GM12878 (cell line): Measurements from ENCODE around the gene DENND2C.

Experiments
- CTCF ChIP-seq, 3 experiments: IDR thresholded peaks in 2 of 3; conservative IDR thresholded peaks in 1 of 3; 2 replicates each; pipeline ENCODE4 v1.5.1; 2011; ENCODE audit warnings: low read depth in 3 of 3, low read length in 3 of 3, mild to moderate bottlenecking in 3 of 3, control low read depth in 2 of 3, moderate library complexity in 2 of 3, inconsistent platforms in 1 of 3, mixed read lengths in 1 of 3; ENCODE audit not compliant: control insufficient read depth in 2 of 3, insufficient read depth in 1 of 3; ENCODE audit errors: extremely low read depth in 1 of 3
- EP300 ChIP-seq, 2 experiments: fragments of 150-350 bp in 1 of 2; IDR thresholded peaks; 2 replicates each; pipeline ENCODE4 v1.6.1; 2011 to 2012; ENCODE audit warnings: low read depth in 2 of 2, low read length in 2 of 2, borderline replicate concordance in 1 of 2, improper control_type of control experiment in 1 of 2, inconsistent platforms in 1 of 2; ENCODE audit not compliant: control insufficient read depth in 1 of 2
- EZH2 ChIP-seq: IDR thresholded peaks from 2 replicates; pipeline ENCODE4 v1.6.1; 2012; ENCODE audit warnings: low read depth, mild to moderate bottlenecking, control low read depth, inconsistent platforms, low read length, borderline replicate concordance; ENCODE audit not compliant: control insufficient read depth
- HDAC6 ChIP-seq: fragments of 200-600 bp; sonication (generic); IDR thresholded peaks from one replicate; pipeline ENCODE4 v1.8.0; 2017; ENCODE audit warnings: antibody characterized with exemption; ENCODE audit not compliant: unreplicated experiment
- POLR2A ChIP-seq: IDR thresholded peaks from 2 replicates; pipeline ENCODE4 v1.6.1; 2011; ENCODE audit warnings: low read depth, mild to moderate bottlenecking, low read length
- POLR2AphosphoS2 ChIP-seq: IDR thresholded peaks from 2 replicates; pipeline ENCODE4 v1.6.1; 2011; ENCODE audit warnings: low read depth, mild to moderate bottlenecking, low read length, improper control_type of control experiment, moderate library complexity
- SIN3A ChIP-seq: IDR thresholded peaks from 2 replicates; pipeline ENCODE4 v1.6.1; 2012; ENCODE audit warnings: low read depth, low read length, improper control_type of control experiment
- TF ChIP-seq, protein P1 (sequence below): fragments of 450-650 bp; IDR thresholded peaks from 2 replicates; pipeline ENCODE4 v1.6.1; 2017; ENCODE audit warnings: mild to moderate bottlenecking
- TF ChIP-seq, protein P2 (sequence below): IDR thresholded peaks from 2 replicates; pipeline ENCODE4 v1.6.1; 2012; ENCODE audit warnings: low read depth, low read length, improper control_type of control experiment

DNA sequence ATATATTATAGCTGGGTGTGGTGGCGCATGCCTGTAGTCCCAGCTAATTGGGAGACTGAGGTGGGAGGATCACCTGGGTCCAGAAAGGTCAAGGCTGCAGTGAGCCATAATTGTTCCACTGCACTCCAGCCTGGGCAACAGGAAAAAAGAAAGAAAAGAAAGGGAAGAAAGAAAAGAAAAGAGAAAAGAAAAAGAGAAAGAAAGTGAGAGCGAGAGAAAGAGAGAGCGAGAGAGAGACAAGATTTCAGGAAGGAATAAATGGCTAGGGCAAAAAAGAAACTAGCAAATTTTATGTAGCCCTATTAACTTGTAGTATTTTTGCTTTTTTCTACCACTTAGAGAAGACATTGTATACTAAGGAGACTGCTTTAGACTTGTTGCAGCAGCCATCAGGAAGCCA, 40.5 kb upstream of the DENND2C start:
- no peak for TF ChIP-seq POLR2A
- TF ChIP-seq POLR2AphosphoS2: no peak
- TF ChIP-seq EP300 (IDR thresholded peaks at IDR 0.05; ENCODE audit: borderline replicate concordance in 1 of 2, control insufficient read depth in 1 of 2, low read depth in 2 of 2, low read length in 2 of 2): no peak
- no peak for TF ChIP-seq CTCF (IDR thresholded peaks at IDR 0.05 in 2 of 3, conservative IDR thresholded peaks at IDR 0.05 in 1 of 3; ENCODE audit: control insufficient read depth in 2 of 3, extremely low read depth in 1 of 3, insufficient read depth in 1 of 3, low read depth in 3 of 3, low read length in 3 of 3)
- TF ChIP-seq, protein P1, sequence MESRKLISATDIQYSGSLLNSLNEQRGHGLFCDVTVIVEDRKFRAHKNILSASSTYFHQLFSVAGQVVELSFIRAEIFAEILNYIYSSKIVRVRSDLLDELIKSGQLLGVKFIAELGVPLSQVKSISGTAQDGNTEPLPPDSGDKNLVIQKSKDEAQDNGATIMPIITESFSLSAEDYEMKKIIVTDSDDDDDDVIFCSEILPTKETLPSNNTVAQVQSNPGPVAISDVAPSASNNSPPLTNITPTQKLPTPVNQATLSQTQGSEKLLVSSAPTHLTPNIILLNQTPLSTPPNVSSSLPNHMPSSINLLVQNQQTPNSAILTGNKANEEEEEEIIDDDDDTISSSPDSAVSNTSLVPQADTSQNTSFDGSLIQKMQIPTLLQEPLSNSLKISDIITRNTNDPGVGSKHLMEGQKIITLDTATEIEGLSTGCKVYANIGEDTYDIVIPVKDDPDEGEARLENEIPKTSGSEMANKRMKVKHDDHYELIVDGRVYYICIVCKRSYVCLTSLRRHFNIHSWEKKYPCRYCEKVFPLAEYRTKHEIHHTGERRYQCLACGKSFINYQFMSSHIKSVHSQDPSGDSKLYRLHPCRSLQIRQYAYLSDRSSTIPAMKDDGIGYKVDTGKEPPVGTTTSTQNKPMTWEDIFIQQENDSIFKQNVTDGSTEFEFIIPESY: no peak
- TF ChIP-seq, protein P2, sequence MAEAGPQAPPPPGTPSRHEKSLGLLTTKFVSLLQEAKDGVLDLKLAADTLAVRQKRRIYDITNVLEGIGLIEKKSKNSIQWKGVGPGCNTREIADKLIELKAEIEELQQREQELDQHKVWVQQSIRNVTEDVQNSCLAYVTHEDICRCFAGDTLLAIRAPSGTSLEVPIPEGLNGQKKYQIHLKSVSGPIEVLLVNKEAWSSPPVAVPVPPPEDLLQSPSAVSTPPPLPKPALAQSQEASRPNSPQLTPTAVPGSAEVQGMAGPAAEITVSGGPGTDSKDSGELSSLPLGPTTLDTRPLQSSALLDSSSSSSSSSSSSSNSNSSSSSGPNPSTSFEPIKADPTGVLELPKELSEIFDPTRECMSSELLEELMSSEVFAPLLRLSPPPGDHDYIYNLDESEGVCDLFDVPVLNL: no peak
- TF ChIP-seq EZH2: no peak
- no peak for TF ChIP-seq HDAC6
- TF ChIP-seq SIN3A: no peak
